HepG2 (cell line): ENCODE results near the gene RAE1. TPM values are rescaled to one million over a fixed set of nuclear protein-coding genes. Genes with fewer than 3 reads are reported as not detected.
A peak's percentile ranks its signal among the peaks of the same experiment; 100 is the strongest.

Source experiments
- ADNP ChIP-seq: sonication (generic); formaldehyde crosslinking; IDR thresholded peaks from 2 replicates; pipeline ENCODE4 v1.4.0; 2020; ENCODE audit warnings: missing genetic modification reagents
- CAMTA2 ChIP-seq: sonication (generic); formaldehyde crosslinking; IDR thresholded peaks from 2 replicates; pipeline ENCODE4 v1.4.0; 2020; ENCODE audit warnings: mild to moderate bottlenecking, missing genetic modification reagents, borderline replicate concordance
- CCAR2 ChIP-seq: fragments of 200-400 bp; formaldehyde crosslinking; optimal IDR thresholded peaks from 2 replicates; pipeline ENCODE3; 2018; ENCODE audit warnings: low read depth, mild to moderate bottlenecking, low read length, moderate library complexity
- GFI1 ChIP-seq: sonication (generic); formaldehyde crosslinking; IDR thresholded peaks from 2 replicates; pipeline ENCODE4 v1.5.0; 2020; ENCODE audit warnings: missing genetic modification reagents, mild to moderate bottlenecking, borderline replicate concordance
- HMG20A ChIP-seq: IDR thresholded peaks from 2 replicates; pipeline ENCODE4 v1.6.1; 2016; ENCODE audit warnings: borderline replicate concordance
- HOXA5 ChIP-seq: sonication (generic); formaldehyde crosslinking; IDR thresholded peaks from 2 replicates; pipeline ENCODE4 v1.4.0; 2020; ENCODE audit warnings: missing genetic modification reagents
- JARID2 ChIP-seq: sonication (generic); formaldehyde crosslinking; IDR thresholded peaks from 2 replicates; pipeline ENCODE4 v1.8.1; 2023; ENCODE audit warnings: missing genetic modification reagents, inconsistent platforms; ENCODE audit not compliant: insufficient replicate concordance
- MED1 ChIP-seq: sonication (generic); formaldehyde crosslinking; IDR thresholded peaks from 2 replicates; pipeline ENCODE4 v1.4.0; 2020; ENCODE audit warnings: missing genetic modification reagents
- NFATC3 ChIP-seq: sonication (generic); formaldehyde crosslinking; IDR thresholded peaks from 2 replicates; pipeline ENCODE4 v1.5.1; 2020; ENCODE audit warnings: mild to moderate bottlenecking, missing genetic modification reagents
- PHB2 ChIP-seq: fragments of 450-650 bp; IDR thresholded peaks from 2 replicates; pipeline ENCODE4 v1.6.1; 2018; ENCODE audit not compliant: partially characterized antibody
- SUZ12 ChIP-seq: fragments of 150-350 bp; IDR thresholded peaks from 2 replicates; pipeline ENCODE4 v1.6.1; 2014; ENCODE audit warnings: low read depth, low read length
- ZNF350 ChIP-seq: sonication (generic); formaldehyde crosslinking; IDR thresholded peaks from 2 replicates; pipeline ENCODE4 v1.4.0; 2020; ENCODE audit warnings: mild to moderate bottlenecking, low read depth, missing genetic modification reagents, borderline replicate concordance
- ZNF383 ChIP-seq: sonication (generic); formaldehyde crosslinking; IDR thresholded peaks from 2 replicates; pipeline ENCODE4 v1.4.0; 2020; ENCODE audit warnings: missing genetic modification reagents, mild to moderate bottlenecking, borderline replicate concordance
- ZNF563 ChIP-seq: sonication (generic); formaldehyde crosslinking; IDR thresholded peaks from 2 replicates; pipeline ENCODE4 v1.8.0; 2022; ENCODE audit warnings: mild to moderate bottlenecking, moderate library complexity, missing genetic modification reagents
- ZNF687 ChIP-seq: sonication (generic); formaldehyde crosslinking; IDR thresholded peaks from 2 replicates; pipeline ENCODE4 v1.5.1; 2020; ENCODE audit warnings: mild to moderate bottlenecking, missing genetic modification reagents, moderate library complexity
- ZNF770 ChIP-seq: sonication (generic); formaldehyde crosslinking; IDR thresholded peaks from 2 replicates; pipeline ENCODE4 v1.5.0; 2020; ENCODE audit warnings: mild to moderate bottlenecking, missing genetic modification reagents
- ZSCAN9 ChIP-seq: IDR thresholded peaks from 2 replicates; pipeline ENCODE4 v1.6.1; 2016; ENCODE audit warnings: borderline replicate concordance
- polyA plus RNA-seq, 8 experiments: library from polyadenylated mRNA; depleted of rRNA in 3 of 8; stranded (reverse) in 7 of 8; unstranded in 1 of 8; fragments of >200 nt; fragmentation: Illumina TruSeq in 4 of 8; extraction: Trizol in 4 of 8; gene quantifications; 2 replicates each; pipeline versions ENCODE4 v1.2.1 to v1.2.3, GENCODE V29; 2011 to 2016; ENCODE audit warnings: low read depth in 4 of 8, missing spikeins in 1 of 8, mixed read lengths in 1 of 8; ENCODE audit not compliant: insufficient read depth in 1 of 8
- total RNA-seq, 5 experiments: library from RNA; depleted of rRNA; stranded (reverse); fragments of >200 nt; fragmentation: Illumina TruSeq; extraction: Trizol; gene quantifications; 2 replicates each; pipeline ENCODE4 v1.2.3, GENCODE V29; 2016; ENCODE audit warnings: low read depth in 1 of 5

Gene RAE1
- total and polyA plus RNA-seq, 2 of the 13 experiments (the other 11 are each of a cell fraction or from before 2014, with no cell fraction given), result 36.1 to 72.9 TPM

GRCh38 chr20:57381596-57382503 is 30.8 kb downstream of the RAE1 start (continued):
- no peak for TF ChIP-seq ZNF770 (CRISPR knock-in tag)
- peak; percentile 53; the same call in 1 of the 2 replicates for TF ChIP-seq CAMTA2
- no peak for TF ChIP-seq HMG20A
- no peak for TF ChIP-seq NFATC3
- no peak for TF ChIP-seq ZNF383 (CRISPR knock-in tag)
- TF ChIP-seq ZNF563 (CRISPR knock-in tag), result no peak
- no peak for TF ChIP-seq PHB2
- no peak for TF ChIP-seq JARID2
- peak; percentile 11; the same call in 1 of the 2 replicates for TF ChIP-seq SUZ12
- peak; percentile 25; the same call in 1 of the 2 replicates for TF ChIP-seq ZNF350
- no peak for TF ChIP-seq HOXA5
- no peak for TF ChIP-seq ZNF687 (CRISPR knock-in tag)
- no peak for TF ChIP-seq ADNP
- no peak for TF ChIP-seq ZSCAN9 (CRISPR knock-in tag)
- TF ChIP-seq GFI1, result no peak
- TF ChIP-seq MED1 (CRISPR knock-in tag), result 0 out of 2 replicates have a peak, but pooled peaks have one; percentile 5
- no peak for TF ChIP-seq CCAR2
